VCaP (cell line): ENCODE data around the gene NDUFB4.

Experiments
- H3K27ac ChIP-seq: fragments of 450-650 bp; 2 replicates; pipeline ENCODE4 v1.5.1; 2017
- CTCF ChIP-seq: fragments of 450-650 bp; conservative IDR thresholded peaks from 2 replicates; pipeline ENCODE4 v1.5.1; 2017; ENCODE audit warnings: mild to moderate bottlenecking, moderate library complexity

NDUFB4 gene

GRCh38 chr3:120596116-120596852 is at the start of gene NDUFB4:
Gene NDUFB4 (plus strand): TSS chr3:120596336. CDS start chr3:120596360, 24 bp downstream.
- peak within 1 kb of the TSS; percentile 92 for H3K27ac ChIP-seq
- no peak for TF ChIP-seq CTCF

GRCh38 chr3:120550546-120550945 is 45.6 kb upstream of the NDUFB4 start:
- TF ChIP-seq CTCF = no peak
- H3K27ac ChIP-seq = peak overlapping the region; percentile 33; the same call in 1 of the 2 replicates

- no peak for TF ChIP-seq CTCF
- H3K27ac ChIP-seq = peak overlapping the region; percentile 90; the same call in 1 of the 2 replicates
Measured at GRCh38 chr3:120552184-120553172, 43.7 kb upstream of the NDUFB4 start.

- no peak for TF ChIP-seq CTCF
- H3K27ac ChIP-seq = peak overlapping the region; percentile 90
Measured at GRCh38 chr3:120554812-120555606, 41.1 kb upstream of the NDUFB4 start.

- peak overlapping the region; percentile 90 for H3K27ac ChIP-seq
- TF ChIP-seq CTCF = peak; percentile 17; the same call in 1 of the 2 replicates
Measured at GRCh38 chr3:120555657-120556509, 40.3 kb upstream of the NDUFB4 start.

GRCh38 chr3:120557115-120557514 is 39.0 kb upstream of the NDUFB4 start:
- no peak for TF ChIP-seq CTCF
- peak overlapping the region; percentile 90 for H3K27ac ChIP-seq
